CD4-positive, alpha-beta T cell treated with Interleukin-12 subunit alpha and Interleukin-12 subunit beta, for 1 hour (primary cell): ENCODE data around the gene RAPH1.

Source experiments
- DNase-seq: peaks from one replicate; pipeline ENCODE4 v3.0.0-alpha.2; 2020

The RAPH1 gene

GRCh38 chr2:203347375-203347774 is 187.7 kb downstream of the RAPH1 start:
- DNase-seq = no peak

DNA sequence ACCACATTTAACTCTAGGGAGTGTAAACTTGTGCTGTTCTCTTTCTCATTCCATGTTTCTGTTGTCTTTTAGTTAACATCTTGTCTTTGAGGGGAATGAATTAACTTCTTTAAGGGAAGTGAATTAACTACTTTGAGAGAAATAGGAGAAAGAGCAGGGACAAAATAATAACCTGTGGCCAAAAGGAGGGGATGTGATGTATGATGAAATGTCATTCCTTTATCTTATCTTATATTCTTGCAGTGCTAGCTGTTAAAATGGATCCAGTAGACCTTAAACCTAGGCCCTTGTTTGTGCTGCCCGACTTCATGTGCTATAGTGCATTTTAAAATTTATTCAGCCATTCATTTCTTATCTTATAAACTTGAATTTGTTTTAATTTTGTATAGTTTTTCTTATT is 188.5 kb downstream of the RAPH1 start:
- no peak for DNase-seq

DNA sequence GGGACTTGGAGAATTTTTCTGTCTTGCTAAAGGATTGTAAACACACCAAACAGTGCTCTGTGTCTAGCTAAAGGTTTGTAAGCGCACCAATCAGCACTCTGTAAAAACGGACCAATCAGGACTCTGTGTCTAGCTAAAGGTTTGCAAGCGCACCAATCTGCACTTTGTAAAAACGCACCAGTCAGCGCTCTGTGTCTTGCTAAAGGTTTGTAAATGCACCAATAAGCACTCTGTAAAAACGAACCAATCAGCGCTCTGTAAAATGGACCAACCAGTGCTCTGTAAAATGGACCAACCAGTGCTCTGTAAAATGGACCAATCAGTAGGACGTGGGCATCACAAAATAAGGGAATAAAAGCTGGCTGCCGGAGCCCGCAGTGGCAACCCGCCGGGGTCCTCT is 190.4 kb downstream of the RAPH1 start:
- no peak for DNase-seq
